Mesenchymal stem cell (in vitro differentiated cells and primary cell): ENCODE measurements around the gene GTF2IRD1.
"Not testable (repeated sequence)": the region's sequence is repeated elsewhere in the genome, so short reads cannot be mapped to it uniquely, and the experiment has no call there.

Experiments used
- DNase-seq: peaks from one replicate; pipeline ENCODE4 v3.0.0-alpha.2; 2013
- H2AFZ ChIP-seq: one replicate; pipeline ENCODE4 v1.6.1; 2013; ENCODE audit warnings: low read depth, mild to moderate bottlenecking, control low read depth, inconsistent platforms, low read length, moderate library complexity
- H2AK5ac ChIP-seq: 2 replicates; pipeline ENCODE4 v1.6.1; 2013; ENCODE audit warnings: low read length, moderate library complexity, mild to moderate bottlenecking, inconsistent platforms; ENCODE audit not compliant: severe bottlenecking
- H2BK120ac ChIP-seq: one replicate; pipeline ENCODE4 v1.6.1; 2013; ENCODE audit warnings: low read depth, mild to moderate bottlenecking, inconsistent platforms, low read length, moderate library complexity
- H2BK12ac ChIP-seq, 2 experiments: one replicate each; pipeline ENCODE4 v1.6.1; 2013; ENCODE audit warnings: inconsistent platforms in 2 of 2, low read length in 2 of 2, mild to moderate bottlenecking in 2 of 2, moderate library complexity in 2 of 2, control low read depth in 1 of 2
- H2BK15ac ChIP-seq: one replicate; pipeline ENCODE4 v1.6.1; 2013; ENCODE audit warnings: mild to moderate bottlenecking, low read depth, inconsistent platforms; ENCODE audit not compliant: poor library complexity, severe bottlenecking
- H2BK5ac ChIP-seq: 2 replicates; pipeline ENCODE4 v1.6.1; 2013; ENCODE audit warnings: low read depth, mild to moderate bottlenecking, low read length, control low read depth, inconsistent platforms; ENCODE audit not compliant: poor library complexity, severe bottlenecking
- H3K14ac ChIP-seq, 2 experiments: one replicate each; pipeline ENCODE4 v1.6.1; 2013; ENCODE audit warnings: inconsistent platforms in 2 of 2, low read length in 2 of 2, control low read depth in 1 of 2, mild to moderate bottlenecking in 1 of 2, moderate library complexity in 1 of 2
- H3K18ac ChIP-seq, 2 experiments: one replicate each; pipeline ENCODE4 v1.6.1; 2013; ENCODE audit warnings: inconsistent platforms in 2 of 2, low read length in 2 of 2, control low read depth in 1 of 2, low read depth in 1 of 2, mild to moderate bottlenecking in 1 of 2
- H3K23ac ChIP-seq, 2 experiments: one replicate each; pipeline ENCODE4 v1.6.1; 2013; ENCODE audit warnings: inconsistent platforms in 2 of 2, low read length in 2 of 2, mild to moderate bottlenecking in 2 of 2, moderate library complexity in 2 of 2, control low read depth in 1 of 2
- H3K27ac ChIP-seq: 2 replicates; pipeline ENCODE4 v1.5.1; 2013; ENCODE audit warnings: mild to moderate bottlenecking, moderate library complexity, low read length, control low read depth, inconsistent platforms; ENCODE audit not compliant: poor library complexity, severe bottlenecking
- H3K27me3 ChIP-seq, 2 experiments: 2 replicates each; pipeline versions ENCODE4 v1.6.1 to v1.7.0; 2013; ENCODE audit warnings: low read length in 2 of 2, mild to moderate bottlenecking in 2 of 2, moderate library complexity in 2 of 2, control low read depth in 1 of 2, inconsistent platforms in 1 of 2; ENCODE audit not compliant: control insufficient read depth in 1 of 2, insufficient read depth in 1 of 2
- H3K36me3 ChIP-seq, 2 experiments: 2 replicates each; pipeline versions ENCODE4 v1.6.1 to v1.7.0; 2013; ENCODE audit warnings: low read length in 2 of 2, control low read depth in 1 of 2, inconsistent platforms in 1 of 2, low read depth in 1 of 2, mild to moderate bottlenecking in 1 of 2; ENCODE audit not compliant: insufficient read depth in 2 of 2, control insufficient read depth in 1 of 2
- H3K4ac ChIP-seq, 2 experiments: one replicate each; pipeline ENCODE4 v1.6.1; 2013; ENCODE audit warnings: inconsistent platforms in 2 of 2, low read length in 2 of 2, mild to moderate bottlenecking in 2 of 2, moderate library complexity in 2 of 2, control low read depth in 1 of 2, low read depth in 1 of 2
- H3K4me1 ChIP-seq: 2 replicates; pipeline ENCODE4 v1.6.1; 2013; ENCODE audit warnings: low read depth, low read length, control low read depth; ENCODE audit not compliant: control insufficient read depth, insufficient read depth
- H3K4me2 ChIP-seq: 2 replicates; pipeline ENCODE4 v1.6.1; 2013; ENCODE audit warnings: low read length, mild to moderate bottlenecking, inconsistent platforms; ENCODE audit not compliant: poor library complexity, severe bottlenecking
- H3K4me3 ChIP-seq, 2 experiments: 2 replicates each; pipeline versions ENCODE4 v1.5.1 to v1.7.0; 2013; ENCODE audit warnings: low read length in 2 of 2, mild to moderate bottlenecking in 2 of 2, control low read depth in 1 of 2, low read depth in 1 of 2; ENCODE audit not compliant: insufficient read depth in 1 of 2
- H3K79me1 ChIP-seq: replicated peaks from 2 replicates; pipeline ENCODE4 v1.6.1; 2013; ENCODE audit warnings: mild to moderate bottlenecking, control low read depth, low read length, inconsistent platforms; ENCODE audit not compliant: poor library complexity, severe bottlenecking
- H3K9ac ChIP-seq: 2 replicates; pipeline ENCODE4 v1.7.0; 2013; ENCODE audit warnings: mild to moderate bottlenecking, low read length, moderate library complexity
- H3K9me3 ChIP-seq: 2 replicates; pipeline ENCODE4 v1.7.0; 2013; ENCODE audit warnings: mild to moderate bottlenecking, low read length; ENCODE audit not compliant: control insufficient read depth
- H4K8ac ChIP-seq: one replicate; pipeline ENCODE4 v1.6.1; 2013; ENCODE audit warnings: inconsistent platforms, mild to moderate bottlenecking, low read length, moderate library complexity
- H4K91ac ChIP-seq: one replicate; pipeline ENCODE4 v1.6.1; 2013; ENCODE audit warnings: mild to moderate bottlenecking, low read length, inconsistent platforms
- WGBS: methylation state at CpG from one replicate; pipeline ENCODE4 v1.1.7; 2013; ENCODE audit warnings: mixed read lengths; 5-methylcytosine and 5-hydroxymethylcytosine counted together

Gene GTF2IRD1

GRCh38 chr7:74527842-74528241, 74.1 kb downstream of the GTF2IRD1 start:
- H3K14ac ChIP-seq: no peak overlapping the region
- no peak for DNase-seq
- H3K27ac ChIP-seq: no peak overlapping the region
- no peak overlapping the region for H3K4me2 ChIP-seq
- H2AK5ac ChIP-seq: no peak overlapping the region
- H2BK15ac ChIP-seq: no peak overlapping the region
- H2AFZ ChIP-seq: no peak overlapping the region
- H4K91ac ChIP-seq: no peak overlapping the region
- 93% methylated on average over 7 of the region's 7 CpGs for WGBS
- no peak overlapping the region for H4K8ac ChIP-seq
- H3K79me1 ChIP-seq: peaks cover 4% of the 10 kb centered on the region
- no peak overlapping the region for H3K23ac ChIP-seq
- no peak overlapping the region for H2BK120ac ChIP-seq
- H3K4ac ChIP-seq: no peak overlapping the region
- no peak overlapping the region for H3K4me3 ChIP-seq
- H3K4me1 ChIP-seq: peaks cover 3% of the 10 kb centered on the region
- H2BK12ac ChIP-seq: no peak overlapping the region
- no peak overlapping the region for H3K9ac ChIP-seq
- no peak overlapping the region for H3K18ac ChIP-seq
- no peaks in the 10 kb centered on the region for H3K9me3 ChIP-seq
- peaks cover 40 to 88% of the 10 kb centered on the region in 2 experiments for H3K36me3 ChIP-seq
- no peaks in the 10 kb centered on the region for H3K27me3 ChIP-seq
- no peak overlapping the region for H2BK5ac ChIP-seq

GRCh38 chr7:74528773-74529172, 75.1 kb downstream of the GTF2IRD1 start:
- H2AFZ ChIP-seq, H3K27me3 ChIP-seq, H2BK15ac ChIP-seq, H3K27ac ChIP-seq, H3K18ac ChIP-seq, H3K4me2 ChIP-seq, H3K4me1 ChIP-seq, H3K23ac ChIP-seq, DNase-seq, H3K9ac ChIP-seq, H2AK5ac ChIP-seq, H3K9me3 ChIP-seq, H2BK120ac ChIP-seq, H2BK12ac ChIP-seq, H4K8ac ChIP-seq, H3K14ac ChIP-seq, H4K91ac ChIP-seq, H3K4me3 ChIP-seq, H2BK5ac ChIP-seq, H3K79me1 ChIP-seq, H3K4ac ChIP-seq: not testable (repeated sequence)
- WGBS: 98% methylated on average over 7 of the region's 7 CpGs
- H3K36me3 ChIP-seq: peaks cover 43 to 88% of the 10 kb centered on the region in 2 experiments

DNA sequence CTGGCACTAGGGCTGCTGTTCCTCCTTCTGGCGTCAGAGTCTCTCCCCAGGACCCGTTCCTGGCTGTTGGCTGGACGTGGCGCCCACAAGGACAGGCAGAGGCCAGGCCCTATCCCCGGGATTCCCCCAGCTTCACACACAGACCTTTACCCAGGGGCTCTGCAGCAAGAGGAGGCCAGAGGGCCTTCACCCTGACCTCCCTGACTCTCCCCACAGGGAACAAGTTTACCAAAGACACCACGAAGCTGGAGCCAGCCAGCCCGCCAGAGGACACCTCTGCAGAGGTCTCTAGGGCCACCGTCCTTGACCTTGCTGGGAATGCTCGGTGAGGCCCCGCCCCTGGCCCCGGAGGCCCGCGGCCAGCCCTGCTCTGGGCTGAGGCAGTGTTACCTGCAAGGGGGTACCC, 82.2 kb downstream of the GTF2IRD1 start:
- H3K18ac ChIP-seq: no peak overlapping the region
- no peak overlapping the region for H4K91ac ChIP-seq
- no peak overlapping the region for H2BK15ac ChIP-seq
- no peak overlapping the region for H3K14ac ChIP-seq
- no peak overlapping the region for H3K27ac ChIP-seq
- no peak overlapping the region for H3K4ac ChIP-seq
- H3K36me3 ChIP-seq: peaks cover 51 to 90% of the 10 kb centered on the region in 2 experiments
- H3K4me2 ChIP-seq: no peak overlapping the region
- H3K27me3 ChIP-seq: no peaks in the 10 kb centered on the region
- H2BK12ac ChIP-seq: no peak overlapping the region
- no peak overlapping the region for H2AK5ac ChIP-seq
- no peak overlapping the region for H3K4me3 ChIP-seq
- no peak for DNase-seq
- no peaks in the 10 kb centered on the region for H3K9me3 ChIP-seq
- H3K23ac ChIP-seq: no peak overlapping the region
- H2BK120ac ChIP-seq: no peak overlapping the region
- H2BK5ac ChIP-seq: no peak overlapping the region
- H3K4me1 ChIP-seq: peaks cover 2% of the 10 kb centered on the region
- no peak overlapping the region for H4K8ac ChIP-seq
- no peak overlapping the region for H3K9ac ChIP-seq
- 97% methylated on average over 13 of the region's 13 CpGs for WGBS
- no peak overlapping the region for H2AFZ ChIP-seq
- H3K79me1 ChIP-seq: no peaks in the 10 kb centered on the region

GRCh38 chr7:74541937-74542336, 88.2 kb downstream of the GTF2IRD1 start:
- H3K9ac ChIP-seq, H3K18ac ChIP-seq, DNase-seq, H3K14ac ChIP-seq, H3K9me3 ChIP-seq, H3K4me3 ChIP-seq, H4K91ac ChIP-seq, H4K8ac ChIP-seq, H2BK15ac ChIP-seq, H2BK12ac ChIP-seq, H3K27ac ChIP-seq, H3K4ac ChIP-seq, H2AK5ac ChIP-seq, H3K4me2 ChIP-seq, H3K27me3 ChIP-seq, H2BK120ac ChIP-seq, H2AFZ ChIP-seq, H3K79me1 ChIP-seq, H2BK5ac ChIP-seq, H3K23ac ChIP-seq, H3K4me1 ChIP-seq: not testable (repeated sequence)
- H3K36me3 ChIP-seq: peaks cover 41 to 81% of the 10 kb centered on the region in 2 experiments
- WGBS: 94% methylated on average over 5 of the region's 5 CpGs
